ENCODE data around the gene RGS3. TPM values are rescaled to one million over a fixed set of nuclear protein-coding genes. Genes with fewer than 3 reads are reported as not detected.

The RGS3 gene
- total RNA-seq, 2 donors from 2014 or later: 25.7 to 96.9 TPM

- H3K4me3 ChIP-seq: no peak overlapping the region
- ATAC-seq (no peak), DNase-seq (no peak)
- no peaks in the 10 kb centered on the region for H3K9me3 ChIP-seq
- peaks cover 39% of the 10 kb centered on the region for H3K4me1 ChIP-seq
- WGBS, 2 donors: 82 to 86% methylated on average over 7 of the region's 7 CpGs
- intact Hi-C loops (cut with DNase I): no loop called here
- H3K27me3 ChIP-seq: no peaks in the 10 kb centered on the region
- no peak overlapping the region for H3K27ac ChIP-seq
- no peak for TF ChIP-seq POLR2A (IDR thresholded peaks at IDR 0.05)
- TF ChIP-seq CTCF (IDR thresholded peaks at IDR 0.05): no peak
- peaks cover 0 to 3% of the 10 kb centered on the region in 2 donors for H3K36me3 ChIP-seq (replicated peaks in 1 of 2; ENCODE audit: insufficient read depth in 1 of 2, low read depth in 2 of 2)
Measured at GRCh38 chr9:113542006-113542405, 78.5 kb downstream of the RGS3 start.

GRCh38 chr9:113542741-113543140, 79.2 kb downstream of the RGS3 start:
- intact Hi-C loops (cut with DNase I): no loop called here
- DNase-seq (peak in 3 of 4 donors; percentile 19 to 50 (median 39)), ATAC-seq (peak; percentile 35)
- Histone ChIP-seq H3K27ac (no peak overlapping the region), H3K4me1 (peaks cover 47% of the 10 kb centered on the region), H3K4me3 (no peak overlapping the region), H3K27me3 (no peaks in the 10 kb centered on the region), H3K36me3 (replicated peaks in 1 of 2; ENCODE audit: insufficient read depth in 1 of 2, low read depth in 2 of 2) (peaks cover 0 to 3% of the 10 kb centered on the region in 2 donors), H3K9me3 (no peaks in the 10 kb centered on the region)
- 33 to 37% methylated on average over 4 to 5 of the region's 5 CpGs for WGBS, 2 donors
- TF ChIP-seq POLR2A (IDR thresholded peaks at IDR 0.05) (no peak), CTCF (IDR thresholded peaks at IDR 0.05) (no peak)

- 81 to 82% methylated on average over 9 to 10 of the region's 10 CpGs for WGBS, 2 donors
- no peak for ATAC-seq
- no peak overlapping the region for H3K27ac ChIP-seq
- no peak overlapping the region for H3K4me3 ChIP-seq
- H3K4me1 ChIP-seq: peaks cover 54% of the 10 kb centered on the region
- TF ChIP-seq POLR2A (IDR thresholded peaks at IDR 0.05): no peak
- TF ChIP-seq CTCF (IDR thresholded peaks at IDR 0.05): no peak
- H3K27me3 ChIP-seq: no peaks in the 10 kb centered on the region
- intact Hi-C loops (cut with DNase I): no loop called here
- peaks cover 0 to 3% of the 10 kb centered on the region in 2 donors for H3K36me3 ChIP-seq (replicated peaks in 1 of 2; ENCODE audit: insufficient read depth in 1 of 2, low read depth in 2 of 2)
- DNase-seq: no peak
- H3K9me3 ChIP-seq: no peaks in the 10 kb centered on the region
Measured at GRCh38 chr9:113543296-113543981, 79.9 kb downstream of the RGS3 start.

- 78 to 81% methylated on average over 3 of the region's 3 CpGs for WGBS, 2 donors
- ATAC-seq (no peak), DNase-seq (no peak)
- H3K36me3 ChIP-seq (replicated peaks in 1 of 2; ENCODE audit: insufficient read depth in 1 of 2, low read depth in 2 of 2): peaks cover 0 to under 1% of the 10 kb centered on the region in 2 donors
- intact Hi-C loops (cut with DNase I): no loop called here
- no peak overlapping the region for H3K4me3 ChIP-seq
- peaks cover 59% of the 10 kb centered on the region for H3K4me1 ChIP-seq
- no peak for TF ChIP-seq POLR2A (IDR thresholded peaks at IDR 0.05)
- TF ChIP-seq CTCF (IDR thresholded peaks at IDR 0.05): no peak
- no peaks in the 10 kb centered on the region for H3K9me3 ChIP-seq
- no peak overlapping the region for H3K27ac ChIP-seq
- no peaks in the 10 kb centered on the region for H3K27me3 ChIP-seq
Measured at GRCh38 chr9:113543982-113544303, 80.4 kb downstream of the RGS3 start.

GRCh38 chr9:113545068-113545467, 81.5 kb downstream of the RGS3 start:
- DNase-seq (peak in 2 of 4 donors; percentile 25 to 37), ATAC-seq (no peak)
- H3K27ac ChIP-seq: peak overlapping the region in 3 of 4 donors; percentile 10 to 29 (median 22)
- H3K9me3 ChIP-seq: no peaks in the 10 kb centered on the region
- H3K27me3 ChIP-seq: no peaks in the 10 kb centered on the region
- no peak overlapping the region for H3K4me3 ChIP-seq
- no peaks in the 10 kb centered on the region for H3K36me3 ChIP-seq (replicated peaks in 1 of 2; ENCODE audit: insufficient read depth in 1 of 2, low read depth in 2 of 2)
- 27 to 28% methylated on average over 2 of the region's 2 CpGs for WGBS, 2 donors
- H3K4me1 ChIP-seq: peaks cover 69% of the 10 kb centered on the region
- intact Hi-C loops (cut with DNase I): no loop called here
- TF ChIP-seq POLR2A (IDR thresholded peaks at IDR 0.05): no peak
